GM18951 (cell line): Measurements from ENCODE around the gene ZNF451.

Source experiments
- POLR2A ChIP-seq: IDR thresholded peaks from 4 replicates; pipeline ENCODE4 v1.6.1; 2011; ENCODE audit warnings: mild to moderate bottlenecking; ENCODE audit not compliant: insufficient read length, insufficient read depth; ENCODE audit errors: extremely low read depth
- in situ Hi-C: fragments of 300-500 bp; cut with MboI; formaldehyde crosslinking; loops from one replicate; pipeline ENCODE4 v1.12.0; 2022; ENCODE audit warnings: low sequenced_read_pairs, mixed read lengths, inconsistent platforms; ENCODE audit not compliant: unreplicated experiment

ZNF451 gene

DNA sequence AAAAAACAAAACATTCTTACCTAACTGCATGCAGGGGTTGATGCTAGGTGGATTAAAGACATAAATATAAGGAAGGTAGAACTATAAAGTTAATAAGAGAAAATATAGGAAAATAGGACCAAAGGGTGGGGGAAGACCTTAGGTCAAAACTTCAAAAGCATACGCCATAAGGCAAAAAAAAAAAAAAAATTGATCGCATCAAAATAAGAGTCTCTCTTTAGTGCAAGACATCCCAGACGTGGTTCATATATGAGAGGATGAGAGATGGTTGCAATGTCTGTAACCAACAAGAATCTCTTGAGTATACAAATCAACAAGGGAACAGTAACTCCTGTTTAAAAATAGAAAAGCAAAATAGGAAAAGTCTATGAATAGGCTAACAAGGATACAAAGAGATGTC is 90.6 kb downstream of the ZNF451 start:
- in situ Hi-C loops, result no loop called here
- no peak for TF ChIP-seq POLR2A

GRCh38 chr6:57182017-57182432 is 92.0 kb downstream of the ZNF451 start:
- TF ChIP-seq POLR2A, result no peak
- in situ Hi-C loops, result no loop called here

GRCh38 chr6:57183336-57183735 is 93.3 kb downstream of the ZNF451 start:
- in situ Hi-C loops, result no loop called here
- TF ChIP-seq POLR2A, result no peak

- in situ Hi-C loops, result no loop called here
- no peak for TF ChIP-seq POLR2A
Observed at GRCh38 chr6:57190140-57190539, 100.2 kb downstream of the ZNF451 start.

DNA sequence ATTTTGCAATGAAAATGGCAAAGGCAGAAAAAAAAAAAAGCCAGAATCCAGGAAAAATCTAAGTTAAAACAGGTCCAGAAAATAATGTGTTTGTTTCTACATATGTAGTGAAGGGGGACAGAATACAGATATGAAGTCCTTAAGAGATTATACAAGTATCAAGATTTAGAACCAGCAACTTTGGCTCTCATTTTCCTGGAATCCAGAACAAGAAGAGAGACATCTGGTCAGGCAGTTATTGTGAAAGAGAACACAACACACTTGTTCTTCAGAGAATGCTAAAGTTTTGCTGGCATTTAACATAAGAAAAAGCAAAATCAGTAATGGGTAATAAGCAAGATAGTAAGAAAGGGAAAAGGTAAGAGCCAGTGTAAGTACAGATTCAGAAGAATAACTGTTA is 103.2 kb downstream of the ZNF451 start:
- in situ Hi-C loops, result no loop called here

GRCh38 chr6:57195457-57195856 is 105.5 kb downstream of the ZNF451 start:
- no peak for TF ChIP-seq POLR2A
- in situ Hi-C loops, result no loop called here

More for the DNA sequence above, 103.2 kb downstream of the ZNF451 start:
- no peak for TF ChIP-seq POLR2A

DNA sequence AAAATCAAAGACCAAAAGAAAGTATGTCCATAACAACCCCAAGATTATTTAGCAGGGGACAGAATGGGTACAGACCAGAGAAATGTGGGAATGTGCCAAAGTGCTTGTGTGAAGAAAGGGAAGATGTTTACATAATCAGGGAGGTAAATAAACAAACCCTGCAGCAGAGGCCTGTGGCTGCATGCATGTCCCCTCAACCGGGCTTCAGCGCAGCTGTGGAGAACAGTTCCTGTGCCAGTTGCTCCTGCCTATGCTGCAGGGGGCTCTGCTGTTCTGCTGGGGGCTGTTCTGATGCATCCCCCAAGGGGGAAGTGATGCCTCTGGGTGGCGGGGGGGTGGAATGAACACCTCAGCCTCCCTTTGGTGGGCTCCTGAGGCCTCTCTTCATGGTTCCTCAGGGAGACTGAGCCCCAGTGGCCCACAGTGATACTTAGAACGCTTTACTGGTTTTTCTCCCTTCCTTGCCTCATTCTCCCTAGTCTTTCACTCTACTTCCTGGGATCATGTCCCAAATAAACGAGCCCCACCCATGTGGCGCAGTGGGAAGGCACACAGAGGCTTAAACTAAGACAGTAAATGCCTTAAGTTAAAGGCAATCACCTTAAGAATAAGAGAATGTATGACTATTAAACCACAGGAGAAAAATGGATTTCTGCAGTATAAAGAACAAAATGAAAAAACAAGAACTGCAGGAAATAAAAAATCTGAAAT is 109.1 kb downstream of the ZNF451 start:
- no peak for TF ChIP-seq POLR2A
- in situ Hi-C loops, result no loop called here

- no peak for TF ChIP-seq POLR2A
- in situ Hi-C loops, result no loop called here
Observed at GRCh38 chr6:57201718-57202117, 111.7 kb downstream of the ZNF451 start.

DNA sequence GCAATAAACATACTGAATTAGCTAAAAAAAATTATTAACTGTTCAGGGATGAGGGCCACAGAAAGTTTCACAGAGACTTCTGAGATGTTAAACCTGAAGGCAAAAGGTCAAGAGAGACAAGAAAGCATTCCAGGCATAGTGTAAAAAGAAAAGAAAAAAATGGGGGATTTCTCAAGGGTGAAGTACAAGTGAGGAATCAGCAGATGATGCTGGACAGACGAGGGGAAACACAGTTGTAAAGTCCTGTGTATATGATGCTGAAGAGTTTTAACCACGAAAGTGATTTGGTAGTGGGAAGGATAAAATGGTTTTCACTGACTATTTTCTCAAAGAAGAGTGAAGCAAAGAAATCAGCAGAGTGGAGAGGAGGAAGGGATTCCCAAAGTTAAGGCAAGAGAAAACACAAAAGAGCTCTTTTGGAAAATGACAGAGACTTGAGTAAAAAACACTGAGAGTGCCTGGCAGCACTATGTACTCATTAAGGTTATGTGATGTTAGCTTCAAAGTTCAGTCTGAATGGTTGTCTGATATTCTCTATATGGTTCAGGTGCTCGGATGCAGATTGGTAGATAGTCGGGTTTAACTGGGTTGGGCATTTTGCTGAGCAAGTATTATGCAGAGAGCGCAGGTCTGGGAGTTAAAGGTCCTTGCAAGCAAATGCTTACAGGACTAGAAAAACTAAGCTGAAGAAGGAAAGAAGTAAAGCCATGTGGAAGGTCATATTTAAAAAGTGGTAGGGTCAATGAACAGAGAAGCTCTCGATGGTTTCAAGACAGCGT is 115.8 kb downstream of the ZNF451 start:
- in situ Hi-C loops, result no loop called here

DNA sequence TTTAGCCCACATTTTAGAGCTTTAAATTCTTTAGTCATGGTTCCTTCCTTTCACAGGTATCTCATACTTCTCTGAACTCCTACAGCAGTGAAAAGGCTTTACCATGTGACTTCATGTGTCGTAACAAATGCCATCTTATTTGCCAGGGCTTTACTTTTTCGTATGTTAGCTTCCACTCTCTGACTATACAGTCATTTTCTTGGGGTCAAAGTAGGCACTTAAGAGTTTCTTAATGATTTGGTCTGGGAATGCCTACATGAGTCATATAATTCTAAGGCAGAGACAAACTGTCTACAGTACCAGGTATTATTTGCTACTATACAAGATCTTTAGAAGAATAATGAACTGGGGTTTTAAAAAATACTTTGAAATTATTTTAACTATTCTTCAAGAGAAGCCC is 117.2 kb downstream of the ZNF451 start:
- no peak for TF ChIP-seq POLR2A
- in situ Hi-C loops, result no loop called here

More for the DNA sequence above, 115.8 kb downstream of the ZNF451 start:
- TF ChIP-seq POLR2A, result no peak

- no peak for TF ChIP-seq POLR2A
- in situ Hi-C loops, result no loop called here
Observed at GRCh38 chr6:57207872-57208271, 117.9 kb downstream of the ZNF451 start.

GRCh38 chr6:57209030-57209429 is 119.0 kb downstream of the ZNF451 start:
- no peak for TF ChIP-seq POLR2A
- in situ Hi-C loops, result no loop called here

- TF ChIP-seq POLR2A, result no peak
- in situ Hi-C loops, result no loop called here
Observed at GRCh38 chr6:57210060-57210459, 120.1 kb downstream of the ZNF451 start.

DNA sequence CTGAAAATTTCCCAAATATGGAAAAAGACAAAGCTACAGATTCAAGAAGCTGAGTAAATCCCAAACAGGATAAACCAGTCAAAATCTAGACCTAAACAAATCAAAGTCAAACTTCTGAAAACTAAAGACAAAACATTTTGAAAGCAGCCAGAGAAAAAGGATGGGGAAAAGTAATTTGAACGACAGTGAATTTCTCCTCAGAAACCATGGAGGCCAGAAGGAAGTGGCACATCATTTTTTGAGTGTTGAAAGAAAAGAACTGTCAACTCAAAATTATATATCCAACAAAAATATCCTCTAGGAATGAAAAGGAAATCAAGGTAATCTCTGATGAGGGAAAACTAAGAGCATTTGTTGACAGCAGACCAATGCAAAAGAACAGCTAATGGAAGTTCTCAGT is 125.3 kb downstream of the ZNF451 start:
- in situ Hi-C loops, result no loop called here

More for the DNA sequence above, 125.3 kb downstream of the ZNF451 start:
- no peak for TF ChIP-seq POLR2A
